Prostate gland (tissue), 2 donors: ENCODE data around the gene DOCK10.

Experiments used
- CTCF ChIP-seq, 4 experiments: fragments of 200-600 bp in 2 of 4; fragments of 450-650 bp in 2 of 4; sonication (generic) in 2 of 4; IDR thresholded peaks; 1 replicate in 3 of 4; 2 replicates in 1 of 4; pipeline ENCODE4 v1.5.1; 2016 to 2019; ENCODE audit warnings: antibody characterized with exemption in 4 of 4, mild to moderate bottlenecking in 2 of 4, moderate library complexity in 2 of 4
- POLR2A ChIP-seq: fragments of 450-650 bp; IDR thresholded peaks from one replicate; pipeline ENCODE4 v1.6.1; 2016; ENCODE audit warnings: antibody characterized with exemption, mild to moderate bottlenecking
- POLR2AphosphoS5 ChIP-seq: sonication (generic); formaldehyde crosslinking; IDR thresholded peaks from one replicate; pipeline ENCODE4 v1.6.1; 2017; ENCODE audit warnings: antibody characterized with exemption

GRCh38 chr2:225008179-225008856 is 34.0 kb downstream of the DOCK10 start:
- no peak for TF ChIP-seq POLR2AphosphoS5
- TF ChIP-seq CTCF (IDR thresholded peaks at IDR 0.05) = no peak
- no peak for TF ChIP-seq POLR2A
